NCI-H2171 (cell line): ENCODE measurements around the gene FNDC3B.
"Not testable (repeated sequence)": the region's sequence is repeated elsewhere in the genome, so short reads cannot be mapped to it uniquely, and the experiment has no call there.

ENCODE experiments used
- DNase-seq: peaks from one replicate; lab custom pipeline; 2025; lab: John Stamatoyannopoulos, UW

The FNDC3B gene

DNA sequence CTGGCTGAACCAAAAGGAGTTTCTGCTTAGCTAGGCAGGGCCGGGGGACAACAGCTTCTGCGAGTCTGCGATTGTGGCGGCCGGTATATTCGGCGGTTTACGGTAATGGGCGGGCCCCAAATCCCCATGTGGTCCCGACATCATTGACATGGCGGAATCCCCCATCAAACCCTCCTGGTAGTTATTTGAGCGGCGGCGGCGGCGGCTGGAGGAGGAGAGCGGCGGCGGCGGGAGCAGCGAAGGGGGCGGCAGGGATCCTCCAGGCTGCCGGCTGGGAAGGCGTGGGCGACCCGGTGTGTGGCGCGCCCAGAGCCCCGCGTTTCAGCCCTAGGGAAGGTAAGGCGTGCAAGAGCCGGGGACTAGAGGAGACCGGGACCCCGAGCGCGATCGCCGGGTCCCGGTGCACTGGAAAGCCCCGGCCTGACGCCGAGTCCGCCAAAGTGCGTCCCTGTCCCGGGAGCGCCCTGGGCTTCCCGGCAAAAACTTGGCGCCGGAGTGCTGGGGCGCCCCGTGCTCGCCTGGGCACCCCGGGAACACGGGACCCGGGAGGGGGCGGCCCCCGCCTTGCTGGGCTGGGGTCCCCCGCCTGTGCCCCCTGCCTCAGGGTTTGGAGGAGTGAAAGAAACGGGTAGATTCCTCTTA is at the start of gene FNDC3B:
FNDC3B (plus strand) TSS at position 143 of the 642 bp plus-strand sequence. CDS start 72,902 bp downstream, outside the sequence.
- DNase-seq: peak; percentile 85

GRCh38 chr3:171990239-171990638 is 49.1 kb upstream of the FNDC3B start:
- DNase-seq: not testable (repeated sequence)

GRCh38 chr3:171991166-171991565 is 48.2 kb upstream of the FNDC3B start:
- no peak for DNase-seq

GRCh38 chr3:171994646-171995428 is 44.5 kb upstream of the FNDC3B start:
- no peak for DNase-seq

DNA sequence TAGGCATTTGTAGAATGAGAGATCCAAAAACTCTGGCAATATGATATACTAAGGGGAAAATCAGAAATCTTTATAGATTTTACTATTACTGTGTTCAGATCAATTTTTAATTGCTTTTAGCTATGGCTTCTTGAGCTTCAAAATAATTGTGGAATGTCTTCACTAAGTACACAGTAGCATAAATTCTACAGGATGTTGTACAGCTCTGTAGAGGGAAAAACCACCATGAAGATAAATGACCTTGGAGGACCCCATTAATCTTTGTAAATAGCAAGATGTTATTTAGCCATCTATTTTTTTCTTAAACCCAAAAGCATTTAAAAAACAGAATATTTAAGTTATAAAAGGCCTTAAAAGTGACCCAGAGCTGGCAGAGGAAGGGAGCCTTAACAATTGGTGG is 43.9 kb upstream of the FNDC3B start:
- no peak for DNase-seq

- DNase-seq: no peak
Measured at GRCh38 chr3:171996178-171996817, 43.1 kb upstream of the FNDC3B start.

GRCh38 chr3:171998731-171999130 is 40.6 kb upstream of the FNDC3B start:
- not testable (repeated sequence) for DNase-seq

GRCh38 chr3:172001616-172002015 is 37.8 kb upstream of the FNDC3B start:
- DNase-seq: not testable (repeated sequence)

GRCh38 chr3:172002512-172003078 is 36.8 kb upstream of the FNDC3B start:
- DNase-seq: no peak

GRCh38 chr3:172003146-172003545 is 36.2 kb upstream of the FNDC3B start:
- DNase-seq: no peak

GRCh38 chr3:172007065-172007370 is 32.4 kb upstream of the FNDC3B start:
- DNase-seq: no peak

DNA sequence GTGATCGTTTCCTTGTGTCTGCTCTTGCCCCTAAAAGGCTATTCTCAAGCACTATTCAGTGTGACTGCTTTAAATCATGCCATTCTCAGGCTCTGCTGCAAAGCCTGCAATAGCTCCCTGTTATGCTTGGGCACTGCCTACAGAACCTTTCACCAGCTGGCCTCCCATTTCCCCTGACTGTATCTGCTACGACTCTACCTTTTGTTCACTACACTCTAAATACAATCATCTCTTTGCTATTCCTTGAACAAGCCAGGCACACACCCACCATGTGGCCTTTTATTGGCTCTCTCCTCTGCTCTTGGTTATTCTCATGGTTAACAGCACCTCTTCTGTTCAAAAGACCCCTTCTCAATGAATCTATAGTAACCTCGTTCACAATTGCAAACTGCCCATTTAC is 29.6 kb upstream of the FNDC3B start:
- DNase-seq: no peak

GRCh38 chr3:172012775-172013174 is 26.6 kb upstream of the FNDC3B start:
- DNase-seq: no peak

- DNase-seq: no peak
Measured at GRCh38 chr3:172014145-172014544, 25.2 kb upstream of the FNDC3B start.

GRCh38 chr3:172018364-172018763 is 21.0 kb upstream of the FNDC3B start:
- DNase-seq: no peak

- DNase-seq: no peak
Measured at GRCh38 chr3:172020763-172021162, 18.6 kb upstream of the FNDC3B start.

- DNase-seq: no peak
Measured at GRCh38 chr3:172021164-172021563, 18.2 kb upstream of the FNDC3B start.

GRCh38 chr3:172021859-172022258 is 17.5 kb upstream of the FNDC3B start:
- no peak for DNase-seq

- no peak for DNase-seq
Measured at GRCh38 chr3:172023915-172024314, 15.5 kb upstream of the FNDC3B start.

DNA sequence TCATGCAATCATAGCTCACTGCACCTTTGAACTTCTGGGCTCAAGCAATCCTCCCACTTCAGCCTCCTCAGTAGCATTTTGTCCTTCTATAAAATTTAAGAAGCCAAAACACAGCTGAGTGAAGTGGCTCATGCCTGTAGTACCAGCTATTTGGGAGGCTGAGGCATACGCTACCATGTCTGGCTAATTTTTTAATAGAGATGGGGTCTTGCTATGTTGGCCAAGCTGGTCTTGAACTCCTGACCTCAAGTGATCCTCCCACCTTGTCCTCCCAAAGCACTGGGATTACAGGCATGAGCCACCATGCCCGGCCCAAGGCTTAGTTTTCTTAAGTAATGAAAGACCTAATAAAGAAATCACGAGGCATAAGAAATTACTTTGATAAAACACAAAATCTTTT is 14.7 kb upstream of the FNDC3B start:
- no peak for DNase-seq

- DNase-seq: no peak
Measured at GRCh38 chr3:172029425-172030098, 9.8 kb upstream of the FNDC3B start.

DNA sequence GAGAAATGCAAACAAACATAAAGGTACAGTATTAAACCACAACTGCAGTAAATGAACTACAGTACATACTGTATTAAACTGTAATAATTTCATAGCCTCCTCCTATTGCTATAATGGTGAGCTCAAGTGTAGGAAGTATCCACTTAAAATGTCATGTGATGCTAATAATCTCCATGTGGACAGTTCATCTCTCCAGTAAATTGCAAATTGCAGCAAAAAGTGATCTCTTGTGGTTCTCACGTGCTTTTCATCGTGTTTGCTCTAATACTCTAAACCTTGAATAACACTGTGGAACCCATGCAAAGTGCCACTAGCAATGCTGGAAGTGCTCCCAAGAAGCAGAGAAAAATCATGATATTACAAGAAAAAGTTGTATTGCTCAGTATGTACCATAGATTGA is 9.2 kb upstream of the FNDC3B start:
- no peak for DNase-seq
